DND-41 (cell line): Measurements from ENCODE around the gene BMS1.

ENCODE experiments used
- EZH2 ChIP-seq: IDR thresholded peaks from 3 replicates; pipeline ENCODE4 v1.6.1; 2012; ENCODE audit warnings: borderline replicate concordance, low read depth, mild to moderate bottlenecking, moderate library complexity, low read length, inconsistent platforms; ENCODE audit not compliant: severe bottlenecking
- TF ChIP-seq, protein P1 (sequence below): IDR thresholded peaks from 2 replicates; pipeline ENCODE4 v1.5.1; 2012; ENCODE audit warnings: borderline replicate concordance, low read length, moderate library complexity, mild to moderate bottlenecking; ENCODE audit not compliant: poor library complexity, severe bottlenecking; ENCODE audit errors: extremely low read depth

DNA sequence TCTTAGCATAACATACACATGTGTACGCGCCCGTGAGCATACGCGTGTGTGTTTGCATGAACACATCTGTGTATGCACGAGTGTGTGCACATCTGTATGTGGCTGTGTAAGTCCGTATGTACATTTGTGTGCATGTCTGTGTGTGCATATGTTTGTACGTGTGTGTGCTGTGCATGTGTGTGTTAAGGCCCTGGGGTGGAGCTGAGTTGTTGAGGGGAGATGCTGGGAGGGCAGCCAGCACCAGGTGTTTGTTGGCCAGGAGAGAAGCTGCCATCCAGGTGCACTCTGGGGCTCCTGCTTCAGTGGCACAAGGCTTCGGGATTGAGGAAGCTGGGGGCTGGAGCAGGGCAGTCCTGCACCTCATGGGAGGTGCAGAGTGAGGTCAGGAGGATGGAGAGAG lies 85.0 kb downstream of the BMS1 start:
- TF ChIP-seq, protein P1, sequence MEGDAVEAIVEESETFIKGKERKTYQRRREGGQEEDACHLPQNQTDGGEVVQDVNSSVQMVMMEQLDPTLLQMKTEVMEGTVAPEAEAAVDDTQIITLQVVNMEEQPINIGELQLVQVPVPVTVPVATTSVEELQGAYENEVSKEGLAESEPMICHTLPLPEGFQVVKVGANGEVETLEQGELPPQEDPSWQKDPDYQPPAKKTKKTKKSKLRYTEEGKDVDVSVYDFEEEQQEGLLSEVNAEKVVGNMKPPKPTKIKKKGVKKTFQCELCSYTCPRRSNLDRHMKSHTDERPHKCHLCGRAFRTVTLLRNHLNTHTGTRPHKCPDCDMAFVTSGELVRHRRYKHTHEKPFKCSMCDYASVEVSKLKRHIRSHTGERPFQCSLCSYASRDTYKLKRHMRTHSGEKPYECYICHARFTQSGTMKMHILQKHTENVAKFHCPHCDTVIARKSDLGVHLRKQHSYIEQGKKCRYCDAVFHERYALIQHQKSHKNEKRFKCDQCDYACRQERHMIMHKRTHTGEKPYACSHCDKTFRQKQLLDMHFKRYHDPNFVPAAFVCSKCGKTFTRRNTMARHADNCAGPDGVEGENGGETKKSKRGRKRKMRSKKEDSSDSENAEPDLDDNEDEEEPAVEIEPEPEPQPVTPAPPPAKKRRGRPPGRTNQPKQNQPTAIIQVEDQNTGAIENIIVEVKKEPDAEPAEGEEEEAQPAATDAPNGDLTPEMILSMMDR = no peak
- TF ChIP-seq EZH2 = no peak
